ENCODE data around the gene CCDC110. TPM values are rescaled to one million over a fixed set of nuclear protein-coding genes. Genes with fewer than 3 reads are reported as not detected.

CCDC110 gene
- total RNA-seq, 1 experiment from 2014 or later, result 2.7 TPM

DNA sequence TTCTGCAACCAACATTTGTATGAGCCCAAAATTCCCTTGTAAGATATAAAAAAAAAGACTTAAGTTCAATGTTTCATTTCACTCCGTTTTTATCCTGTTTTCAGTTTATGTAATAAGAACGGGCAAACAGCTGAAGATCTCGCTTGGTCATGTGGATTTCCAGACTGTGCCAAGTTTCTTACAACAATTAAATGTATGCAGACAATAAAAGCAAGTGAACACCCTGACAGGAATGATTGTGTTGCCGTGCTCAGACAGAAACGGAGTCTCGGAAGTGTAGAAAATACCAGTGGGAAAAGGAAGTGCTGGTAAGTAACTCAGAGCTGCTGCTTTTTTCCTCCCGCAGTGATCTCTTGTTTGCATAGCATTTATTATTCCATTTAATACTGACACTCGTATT, 72.1 kb downstream of the CCDC110 start:
- Histone ChIP-seq H3K4me3 (replicated peaks in 1 of 2; ENCODE audit: low read depth in 1 of 2, low read length in 2 of 2) (no peak overlapping the region), H3K36me3 (ENCODE audit: control insufficient read depth in 1 of 2, insufficient read depth in 2 of 2, low read length in 2 of 2) (peaks cover 7 to 12% of the 10 kb centered on the region in 2 experiments; a peak in 2 of 4 replicates), H3K27ac (ENCODE audit: low read depth, low read length) (no peak overlapping the region), H2AFZ (ENCODE audit: low read depth, low read length, poor library complexity, severe bottlenecking) (no peak overlapping the region), H3K9me2 (ENCODE audit: insufficient read depth) (no peaks in the 10 kb centered on the region), H4K20me1 (ENCODE audit: insufficient read depth) (no peaks in the 10 kb centered on the region), H3K79me2 (ENCODE audit: insufficient read depth, low read length) (no peaks in the 10 kb centered on the region), H3K27me3 (ENCODE audit: insufficient read depth, low read length) (no peaks in the 10 kb centered on the region), H3K9ac (ENCODE audit: low read length) (no peak overlapping the region), H3K4me2 (ENCODE audit: low read length) (no peak overlapping the region), H3K9me3 (ENCODE audit: control insufficient read depth in 1 of 2, insufficient read depth in 1 of 2, low read depth in 1 of 2, low read length in 2 of 2) (no peaks in the 10 kb centered on the region), H3K4me1 (ENCODE audit: control insufficient read depth in 1 of 2, insufficient read depth in 2 of 2, low read length in 2 of 2) (peaks cover 11 to 29% of the 10 kb centered on the region in 2 experiments)
- no peak for ATAC-seq
- no peak for TF ChIP-seq POLR2AphosphoS5 (IDR thresholded peaks at IDR 0.05; ENCODE audit: low read depth, low read length)
- no peak for TF ChIP-seq ELF1 (IDR thresholded peaks at IDR 0.05; ENCODE audit: borderline replicate concordance, low read depth)
- TF ChIP-seq EZH2phosphoT487 (IDR thresholded peaks at IDR 0.05; ENCODE audit: borderline replicate concordance), result no peak
- no TSS peak for BruUV-seq (replicated peaks)
- CTCF ChIA-PET, result no interaction called here
- no peak for DNase-seq (ENCODE audit: low read depth, low spot score)
- RAD21 ChIA-PET (ENCODE audit: low non-redundant PET in 1 of 2, low total read pairs in 2 of 2, uncharacterized antibody in 2 of 2, unreplicated experiment in 2 of 2), result no interaction called here
- POLR2A ChIA-PET, result no interaction called here
- intact Hi-C loops (cut with micrococcal nuclease), result loop anchor here (5.0 kb wide), 1 partner anchor 197 kb away; the partner anchor contains the start of gene CFAP97

DNA sequence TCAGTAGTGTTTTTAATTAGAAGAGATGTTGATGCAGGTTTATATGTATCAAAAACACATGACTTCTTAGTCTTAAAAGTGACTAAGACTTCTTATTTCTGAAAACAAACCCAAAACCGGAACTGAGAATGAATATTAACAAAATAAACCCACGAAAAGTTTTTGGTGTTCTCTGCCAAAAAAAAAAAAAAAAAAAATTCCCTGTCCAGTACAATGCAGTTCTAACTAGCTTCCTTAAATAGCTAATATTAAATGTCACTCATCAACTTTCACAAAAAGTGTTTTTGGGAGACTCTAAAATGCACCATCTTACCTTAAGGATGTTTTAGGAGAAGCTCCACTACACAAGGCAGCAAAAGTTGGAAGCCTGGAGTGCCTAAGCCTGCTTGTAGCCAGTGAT, 72.9 kb downstream of the CCDC110 start:
- Histone ChIP-seq H3K4me1 (ENCODE audit: control insufficient read depth in 1 of 2, insufficient read depth in 2 of 2, low read length in 2 of 2) (peaks cover 11 to 29% of the 10 kb centered on the region in 2 experiments), H3K4me3 (replicated peaks in 1 of 2; ENCODE audit: low read depth in 1 of 2, low read length in 2 of 2) (no peak overlapping the region), H3K9me2 (ENCODE audit: insufficient read depth) (no peaks in the 10 kb centered on the region), H3K9ac (ENCODE audit: low read length) (no peak overlapping the region), H3K27me3 (ENCODE audit: insufficient read depth, low read length) (no peaks in the 10 kb centered on the region), H3K79me2 (ENCODE audit: insufficient read depth, low read length) (no peaks in the 10 kb centered on the region), H3K9me3 (ENCODE audit: control insufficient read depth in 1 of 2, insufficient read depth in 1 of 2, low read depth in 1 of 2, low read length in 2 of 2) (no peaks in the 10 kb centered on the region), H4K20me1 (ENCODE audit: insufficient read depth) (no peaks in the 10 kb centered on the region), H3K27ac (ENCODE audit: low read depth, low read length) (no peak overlapping the region), H2AFZ (ENCODE audit: low read depth, low read length, poor library complexity, severe bottlenecking) (no peak overlapping the region), H3K36me3 (ENCODE audit: control insufficient read depth in 1 of 2, insufficient read depth in 2 of 2, low read length in 2 of 2) (peaks cover 7 to 12% of the 10 kb centered on the region in 2 experiments; a peak in 2 of 4 replicates), H3K4me2 (ENCODE audit: low read length) (no peak overlapping the region)
- BruUV-seq (replicated peaks), result no TSS peak
- RAD21 ChIA-PET (ENCODE audit: low non-redundant PET in 1 of 2, low total read pairs in 2 of 2, uncharacterized antibody in 2 of 2, unreplicated experiment in 2 of 2), result no interaction called here
- ATAC-seq (no peak), DNase-seq (ENCODE audit: low read depth, low spot score) (no peak)
- no peak for TF ChIP-seq ELF1 (IDR thresholded peaks at IDR 0.05; ENCODE audit: borderline replicate concordance, low read depth)
- TF ChIP-seq, protein P1, sequence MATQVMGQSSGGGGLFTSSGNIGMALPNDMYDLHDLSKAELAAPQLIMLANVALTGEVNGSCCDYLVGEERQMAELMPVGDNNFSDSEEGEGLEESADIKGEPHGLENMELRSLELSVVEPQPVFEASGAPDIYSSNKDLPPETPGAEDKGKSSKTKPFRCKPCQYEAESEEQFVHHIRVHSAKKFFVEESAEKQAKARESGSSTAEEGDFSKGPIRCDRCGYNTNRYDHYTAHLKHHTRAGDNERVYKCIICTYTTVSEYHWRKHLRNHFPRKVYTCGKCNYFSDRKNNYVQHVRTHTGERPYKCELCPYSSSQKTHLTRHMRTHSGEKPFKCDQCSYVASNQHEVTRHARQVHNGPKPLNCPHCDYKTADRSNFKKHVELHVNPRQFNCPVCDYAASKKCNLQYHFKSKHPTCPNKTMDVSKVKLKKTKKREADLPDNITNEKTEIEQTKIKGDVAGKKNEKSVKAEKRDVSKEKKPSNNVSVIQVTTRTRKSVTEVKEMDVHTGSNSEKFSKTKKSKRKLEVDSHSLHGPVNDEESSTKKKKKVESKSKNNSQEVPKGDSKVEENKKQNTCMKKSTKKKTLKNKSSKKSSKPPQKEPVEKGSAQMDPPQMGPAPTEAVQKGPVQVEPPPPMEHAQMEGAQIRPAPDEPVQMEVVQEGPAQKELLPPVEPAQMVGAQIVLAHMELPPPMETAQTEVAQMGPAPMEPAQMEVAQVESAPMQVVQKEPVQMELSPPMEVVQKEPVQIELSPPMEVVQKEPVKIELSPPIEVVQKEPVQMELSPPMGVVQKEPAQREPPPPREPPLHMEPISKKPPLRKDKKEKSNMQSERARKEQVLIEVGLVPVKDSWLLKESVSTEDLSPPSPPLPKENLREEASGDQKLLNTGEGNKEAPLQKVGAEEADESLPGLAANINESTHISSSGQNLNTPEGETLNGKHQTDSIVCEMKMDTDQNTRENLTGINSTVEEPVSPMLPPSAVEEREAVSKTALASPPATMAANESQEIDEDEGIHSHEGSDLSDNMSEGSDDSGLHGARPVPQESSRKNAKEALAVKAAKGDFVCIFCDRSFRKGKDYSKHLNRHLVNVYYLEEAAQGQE (IDR thresholded peaks at IDR 0.05; ENCODE audit: low read depth), result no peak
- TF ChIP-seq, protein P2, sequence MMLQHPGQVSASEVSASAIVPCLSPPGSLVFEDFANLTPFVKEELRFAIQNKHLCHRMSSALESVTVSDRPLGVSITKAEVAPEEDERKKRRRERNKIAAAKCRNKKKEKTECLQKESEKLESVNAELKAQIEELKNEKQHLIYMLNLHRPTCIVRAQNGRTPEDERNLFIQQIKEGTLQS (IDR thresholded peaks at IDR 0.05), result no peak
- TF ChIP-seq EGR1 (IDR thresholded peaks at IDR 0.05; ENCODE audit: low read depth), result no peak
- TF ChIP-seq, protein P3, sequence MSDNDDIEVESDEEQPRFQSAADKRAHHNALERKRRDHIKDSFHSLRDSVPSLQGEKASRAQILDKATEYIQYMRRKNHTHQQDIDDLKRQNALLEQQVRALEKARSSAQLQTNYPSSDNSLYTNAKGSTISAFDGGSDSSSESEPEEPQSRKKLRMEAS (IDR thresholded peaks at IDR 0.05), result no peak
- no peak for TF ChIP-seq TCF7L2 (IDR thresholded peaks at IDR 0.05; ENCODE audit: borderline replicate concordance, extremely low read depth, insufficient read depth, insufficient read length)
- TF ChIP-seq RAD21 (IDR thresholded peaks at IDR 0.05; ENCODE audit: low read depth), result no peak
- TF ChIP-seq YY1 (IDR thresholded peaks at IDR 0.05; ENCODE audit: extremely low read depth, insufficient replicate concordance, low read depth, low read length), result no peak
- no peak for TF ChIP-seq SRF (IDR thresholded peaks at IDR 0.05; ENCODE audit: low read depth)
- POLR2A ChIA-PET, result no interaction called here
- CTCF ChIA-PET, result no interaction called here
- intact Hi-C loops (cut with micrococcal nuclease), result loop anchor here (5.0 kb wide), 1 partner anchor 196 kb away; the partner anchor contains the start of gene CFAP97

All from HCT116 (cell line).